ENCODE data around the gene FOS.
A peak's percentile ranks its signal among the peaks of the same experiment; 100 is the strongest.

The FOS gene

GRCh38 chr14:75278422-75279152 is at the start of gene FOS:
Gene FOS, plus strand, starts transcription at chr14:75278828. Its CDS starts 155 bp downstream, at chr14:75278983.
- DNase-seq: peak; percentile 83 to 96

DNA sequence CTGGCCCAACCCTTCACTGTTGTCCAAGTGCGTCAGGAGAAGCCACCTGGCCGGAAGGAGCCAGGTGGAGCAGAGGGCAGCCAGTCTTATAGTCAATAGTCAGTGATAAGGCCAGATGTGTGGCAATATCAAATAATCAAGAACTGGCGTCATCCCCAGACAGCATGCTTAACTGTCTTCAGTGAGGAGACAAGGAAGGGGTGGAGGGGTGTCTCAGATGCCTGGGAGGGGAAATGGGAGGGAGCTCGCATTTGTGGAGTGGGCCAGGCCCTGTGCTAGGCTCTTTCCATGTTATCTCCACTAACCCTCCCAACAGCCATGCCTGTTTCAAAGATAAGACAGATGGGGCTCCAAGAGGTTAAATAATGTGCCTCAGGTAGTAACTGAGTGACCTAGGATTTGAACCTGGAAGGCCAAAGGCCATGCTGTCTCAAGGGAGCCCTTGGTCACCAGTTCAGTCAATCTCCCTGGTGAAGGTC is 48.9 kb upstream of the FOS start:
- no peak for DNase-seq

DNA sequence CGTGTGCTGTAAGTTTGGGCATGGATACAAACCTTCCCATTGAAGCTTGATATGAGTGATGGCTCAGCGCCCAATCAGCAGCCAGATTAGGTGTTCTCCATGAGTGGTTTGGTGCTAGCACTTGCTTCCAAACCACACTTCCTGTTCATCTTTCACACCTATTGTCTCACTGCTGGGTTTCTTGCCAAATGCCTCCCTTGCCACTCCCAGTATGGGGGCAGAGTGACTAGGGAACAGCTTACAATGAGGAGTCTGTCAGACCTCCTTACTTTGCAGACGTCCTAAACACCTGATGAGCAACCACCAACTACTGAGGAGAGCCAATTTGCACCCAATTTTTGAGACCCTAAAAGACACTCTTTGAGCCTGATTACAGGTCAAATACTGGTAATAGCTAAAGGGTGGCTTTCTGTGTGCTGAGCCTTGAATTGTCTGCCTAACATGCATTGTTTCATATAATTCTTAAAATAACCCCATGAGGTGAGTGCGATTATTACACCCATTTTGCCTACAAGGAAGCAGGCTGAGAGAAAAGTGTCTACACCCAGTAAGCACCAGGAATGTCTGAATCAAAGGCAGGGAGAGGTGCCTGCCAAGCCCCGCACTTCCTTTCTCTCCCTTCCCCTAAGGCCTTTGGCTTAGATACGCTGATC is 48.4 kb upstream of the FOS start:
- DNase-seq: peak in 1 of 2 donors; percentile 45

GRCh38 chr14:75231320-75231719 is 47.3 kb upstream of the FOS start:
- no peak for DNase-seq

- DNase-seq: no peak
Measured at GRCh38 chr14:75232191-75232590, 46.4 kb upstream of the FOS start.

DNA sequence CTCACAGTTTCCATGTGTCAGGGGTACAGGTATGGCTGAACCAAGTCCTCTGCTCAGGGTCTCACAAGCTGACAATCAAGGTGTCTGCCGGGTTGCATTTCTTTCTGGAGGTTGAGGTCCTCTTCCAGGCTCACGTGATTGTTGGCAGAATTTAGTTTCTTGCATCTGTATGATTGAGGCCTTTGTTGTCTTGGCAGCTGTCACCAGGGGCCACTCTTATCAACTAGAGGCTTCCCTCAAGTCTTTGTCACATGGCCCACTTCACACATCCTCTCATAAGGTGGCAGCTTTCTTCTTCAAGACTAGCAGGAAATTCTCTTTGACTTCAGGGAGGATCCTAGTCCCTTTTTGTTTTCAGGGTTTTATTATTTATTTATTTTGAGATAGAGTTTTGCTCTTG is 46.0 kb upstream of the FOS start:
- no peak for DNase-seq

- peak; percentile 64 to 67 for DNase-seq
Measured at GRCh38 chr14:75234173-75235115, 44.2 kb upstream of the FOS start.

- peak in 1 of 2 donors; percentile 40 for DNase-seq
Measured at GRCh38 chr14:75235198-75235597, 43.4 kb upstream of the FOS start.

GRCh38 chr14:75236467-75236866 is 42.2 kb upstream of the FOS start:
- peak; percentile 39 to 48 for DNase-seq

DNA sequence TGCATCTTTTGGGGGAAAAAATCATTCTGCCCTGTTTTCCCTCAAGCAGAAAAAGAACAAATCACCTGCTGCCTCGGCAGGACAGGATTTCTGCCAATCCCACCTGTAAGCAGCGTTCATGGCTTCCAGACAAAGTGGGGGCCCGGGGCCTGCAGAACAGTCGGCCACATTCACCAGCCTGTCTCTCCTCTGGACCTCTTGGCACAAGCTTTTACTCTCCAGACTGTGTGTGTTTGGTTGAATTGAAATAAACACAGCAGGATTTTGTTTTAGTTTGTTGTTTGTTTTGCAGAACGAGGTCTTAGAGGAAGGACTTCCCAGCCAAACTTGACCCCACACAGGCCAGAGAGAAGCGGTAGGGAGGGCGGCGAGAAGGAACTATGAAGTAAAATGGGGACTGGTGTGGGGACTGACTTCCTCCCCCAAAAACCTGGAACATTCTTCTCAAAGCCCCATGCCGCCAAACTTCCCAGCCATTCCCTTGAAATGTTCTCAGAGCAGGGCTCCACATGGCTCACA is 41.7 kb upstream of the FOS start:
- no peak for DNase-seq

DNA sequence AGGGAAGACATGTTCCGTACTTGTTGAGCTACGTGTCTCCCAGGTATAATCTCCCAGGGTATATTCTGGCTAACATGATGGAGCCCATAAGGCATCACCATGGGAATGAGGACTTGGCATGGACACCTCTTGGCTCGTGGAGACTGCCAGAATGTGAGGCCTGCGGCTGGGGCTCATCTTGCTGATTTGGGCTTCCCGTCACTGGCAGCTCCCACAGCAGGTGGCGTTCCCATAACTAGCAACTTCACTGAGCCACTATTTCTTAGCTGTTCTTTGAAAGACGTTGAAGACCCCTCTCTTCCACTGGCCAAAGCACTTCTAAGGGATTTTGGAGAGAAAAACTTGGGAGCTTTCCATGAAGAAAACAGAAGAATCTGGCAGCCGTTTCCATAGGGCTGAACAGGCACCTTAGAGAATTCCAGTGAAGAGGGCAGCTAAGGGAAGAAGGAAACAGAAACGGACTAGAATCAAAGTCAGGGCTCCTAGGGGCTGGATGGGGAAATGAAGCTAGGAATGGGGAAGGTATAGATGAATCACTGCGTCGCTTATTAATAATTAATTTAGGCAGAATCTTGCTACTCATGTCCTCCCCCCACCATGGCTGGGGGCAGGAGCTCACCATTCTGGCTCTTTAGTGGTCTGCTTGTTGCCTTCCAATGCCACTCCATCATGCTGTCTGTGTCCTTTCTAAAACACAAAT is 39.7 kb upstream of the FOS start:
- DNase-seq: peak in 1 of 2 donors; percentile 45

GRCh38 chr14:75240781-75241180 is 37.8 kb upstream of the FOS start:
- no peak for DNase-seq

DNA sequence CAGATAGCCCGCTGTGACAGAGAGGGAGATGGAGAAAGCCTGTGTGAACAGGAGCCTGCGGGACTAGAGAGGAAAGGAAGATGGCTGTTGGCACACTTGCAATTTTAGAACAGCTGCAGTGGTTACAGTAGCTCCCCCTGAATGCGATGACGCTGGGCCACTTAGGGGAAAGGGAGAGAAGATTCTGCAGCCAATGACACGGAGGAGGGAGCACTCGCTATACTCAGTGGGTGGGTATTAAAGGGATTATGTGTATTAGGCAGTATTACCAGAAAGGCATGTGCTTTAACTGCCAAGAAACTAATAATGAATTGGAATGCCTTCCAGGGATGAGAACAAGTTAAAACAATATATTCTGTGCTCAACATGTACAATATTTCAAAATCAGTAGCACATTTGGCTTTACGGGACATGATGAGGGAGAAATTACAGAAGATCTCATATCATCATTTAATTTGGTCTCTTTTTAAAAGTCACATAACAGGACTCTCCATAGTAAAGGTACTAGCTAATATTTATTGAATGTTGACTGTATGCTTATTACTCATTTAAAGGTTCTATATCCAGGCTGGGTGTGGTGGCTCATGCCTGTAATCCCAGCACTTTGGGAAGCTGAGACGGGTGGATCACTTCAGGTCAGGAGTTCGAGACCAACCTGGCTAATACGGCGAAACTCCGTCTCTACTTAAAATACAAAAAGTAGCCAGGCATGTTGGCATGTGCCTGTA is 35.9 kb upstream of the FOS start:
- no peak for DNase-seq

- DNase-seq: no peak
Measured at GRCh38 chr14:75244121-75244520, 34.5 kb upstream of the FOS start.

DNA sequence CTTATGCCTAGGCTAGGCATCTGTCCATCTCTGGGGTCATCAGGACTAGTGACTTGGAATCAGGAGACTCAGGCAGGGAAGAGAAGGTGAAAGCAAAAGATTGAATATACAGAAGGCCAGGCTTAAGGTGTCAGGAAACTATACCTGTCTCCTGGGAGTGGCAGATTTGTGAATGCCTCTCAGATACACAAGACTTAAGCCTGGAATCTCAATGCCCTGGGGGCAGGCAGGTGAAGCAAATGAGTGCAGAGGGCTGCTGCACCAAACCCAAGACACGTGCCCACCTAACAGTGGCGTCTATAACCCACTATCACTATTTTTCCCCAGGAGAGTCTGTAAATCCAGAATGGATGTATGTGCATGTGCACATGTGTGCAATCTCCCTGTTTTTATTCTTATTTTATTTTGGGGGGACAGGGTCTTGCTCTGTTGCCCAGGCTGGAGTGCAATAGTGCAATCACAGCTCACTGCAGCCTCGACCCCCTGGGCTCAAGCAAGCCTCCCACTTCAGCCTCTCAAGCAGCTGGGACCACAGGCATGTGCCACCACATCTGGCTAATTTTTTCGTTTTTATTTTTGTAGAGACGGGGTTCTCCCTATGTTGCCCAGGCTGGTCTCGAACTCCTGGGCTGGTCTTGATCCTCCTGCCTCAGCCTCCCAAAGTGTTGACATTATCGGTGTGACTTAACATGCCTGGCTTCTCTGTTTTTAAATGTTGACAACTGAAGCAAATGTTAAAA is 31.9 kb upstream of the FOS start:
- DNase-seq: no peak

- no peak for DNase-seq
Measured at GRCh38 chr14:75247286-75247922, 31.2 kb upstream of the FOS start.

GRCh38 chr14:75247939-75248338 is 30.7 kb upstream of the FOS start:
- DNase-seq: no peak

DNA sequence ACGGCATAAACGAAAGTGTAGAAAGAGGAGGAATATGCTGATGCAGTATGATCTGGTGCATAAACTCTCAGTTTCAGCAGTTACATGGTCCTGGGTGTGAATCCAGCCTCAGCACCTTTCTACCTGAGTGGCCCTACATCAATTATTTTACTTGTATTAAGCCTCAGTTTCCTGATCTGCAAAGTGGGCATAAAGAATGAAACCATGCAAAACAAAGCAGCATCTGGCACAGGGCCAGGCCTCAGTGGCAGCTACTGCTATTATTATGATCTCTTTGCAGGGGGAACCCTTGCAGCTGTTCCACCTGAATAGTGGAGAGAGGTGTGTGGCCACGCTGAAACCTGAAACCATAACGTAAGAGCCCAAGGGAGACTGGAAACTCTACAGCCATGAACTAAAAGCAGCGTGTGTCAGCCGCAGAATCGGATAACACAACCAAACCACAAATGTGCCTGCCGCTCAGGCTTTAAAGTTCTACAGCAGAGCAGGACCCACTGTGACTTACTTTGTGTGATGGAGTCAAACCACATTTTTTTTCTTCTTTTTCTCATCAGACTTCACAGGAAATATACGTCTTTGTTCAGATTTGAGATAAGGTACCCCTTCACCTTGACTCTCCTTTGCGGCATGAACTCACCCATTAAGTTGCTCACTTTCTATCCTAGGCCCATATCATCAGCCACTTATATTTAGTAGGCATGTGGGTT is 29.2 kb upstream of the FOS start:
- no peak for DNase-seq

DNA sequence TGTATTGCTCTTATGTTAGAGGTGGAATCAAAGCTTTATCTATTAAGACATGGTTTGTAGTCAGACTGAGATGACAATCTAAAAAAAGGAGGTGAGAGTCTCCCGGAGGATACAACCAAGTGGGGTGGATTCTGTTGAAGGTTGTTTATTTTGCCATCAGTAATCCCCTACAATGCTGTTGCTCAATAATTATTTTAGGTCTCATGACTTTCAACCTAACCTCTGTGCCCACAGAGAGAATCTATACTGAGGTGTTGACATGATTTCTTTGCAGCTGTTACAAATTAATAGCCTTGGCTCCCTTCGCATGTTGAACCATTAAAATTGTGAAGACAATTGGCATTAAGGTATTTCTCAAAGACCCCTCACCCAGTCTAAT is 28.7 kb upstream of the FOS start:
- DNase-seq: no peak

DNA sequence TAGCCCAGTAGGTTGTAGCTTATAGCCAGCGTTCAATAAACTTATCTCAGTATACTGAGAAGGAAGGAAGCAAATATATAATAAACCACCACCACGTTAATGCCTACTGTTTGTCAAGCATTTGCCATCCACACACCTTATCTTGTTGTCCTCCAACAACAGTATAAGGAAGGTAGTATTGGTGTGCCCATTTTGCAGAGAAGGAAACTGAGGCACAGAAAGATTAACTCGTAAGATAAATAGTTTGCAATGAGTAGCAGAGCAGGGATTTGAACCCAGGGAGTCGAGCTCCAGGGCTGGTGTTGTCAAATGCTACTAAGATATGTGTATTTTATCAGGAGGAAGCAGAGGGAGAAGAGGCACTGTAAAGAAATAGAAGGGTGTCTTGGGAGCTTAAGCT is 27.8 kb upstream of the FOS start:
- no peak for DNase-seq

Data from inflammatory macrophage treated with lipopolysaccharide for 1 hour (primary cell).